Measurements from ENCODE around the gene ACACB.

Gene ACACB

GRCh38 chr12:109304485-109304884, 188.1 kb downstream of the ACACB start:
- Histone ChIP-seq H3K36me3 (no peaks in the 10 kb centered on the region), H3K4me3 (ENCODE audit: low read depth, low read length) (no peak overlapping the region), H3K27me3 (peaks cover 5% of the 10 kb centered on the region), H3K4me1 (peaks cover 3% of the 10 kb centered on the region; the same call in 1 of the 2 replicates), H3K9me3 (no peaks in the 10 kb centered on the region)
- TF ChIP-seq, protein P1, sequence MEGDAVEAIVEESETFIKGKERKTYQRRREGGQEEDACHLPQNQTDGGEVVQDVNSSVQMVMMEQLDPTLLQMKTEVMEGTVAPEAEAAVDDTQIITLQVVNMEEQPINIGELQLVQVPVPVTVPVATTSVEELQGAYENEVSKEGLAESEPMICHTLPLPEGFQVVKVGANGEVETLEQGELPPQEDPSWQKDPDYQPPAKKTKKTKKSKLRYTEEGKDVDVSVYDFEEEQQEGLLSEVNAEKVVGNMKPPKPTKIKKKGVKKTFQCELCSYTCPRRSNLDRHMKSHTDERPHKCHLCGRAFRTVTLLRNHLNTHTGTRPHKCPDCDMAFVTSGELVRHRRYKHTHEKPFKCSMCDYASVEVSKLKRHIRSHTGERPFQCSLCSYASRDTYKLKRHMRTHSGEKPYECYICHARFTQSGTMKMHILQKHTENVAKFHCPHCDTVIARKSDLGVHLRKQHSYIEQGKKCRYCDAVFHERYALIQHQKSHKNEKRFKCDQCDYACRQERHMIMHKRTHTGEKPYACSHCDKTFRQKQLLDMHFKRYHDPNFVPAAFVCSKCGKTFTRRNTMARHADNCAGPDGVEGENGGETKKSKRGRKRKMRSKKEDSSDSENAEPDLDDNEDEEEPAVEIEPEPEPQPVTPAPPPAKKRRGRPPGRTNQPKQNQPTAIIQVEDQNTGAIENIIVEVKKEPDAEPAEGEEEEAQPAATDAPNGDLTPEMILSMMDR (IDR thresholded peaks at IDR 0.05; ENCODE audit: low read depth, low read length) = no peak
- peak; percentile 90 for DNase-seq

- no peak for DNase-seq
- TF ChIP-seq, protein P1 (IDR thresholded peaks at IDR 0.05; ENCODE audit: low read depth, low read length) = no peak
- H3K4me1 ChIP-seq = peaks cover 3% of the 10 kb centered on the region; the same call in 1 of the 2 replicates
- peaks cover 16% of the 10 kb centered on the region for H3K27me3 ChIP-seq
- H3K4me3 ChIP-seq (ENCODE audit: low read depth, low read length) = no peak overlapping the region
- no peaks in the 10 kb centered on the region for H3K36me3 ChIP-seq
- no peaks in the 10 kb centered on the region for H3K9me3 ChIP-seq
Measured at GRCh38 chr12:109305547-109305946, 189.2 kb downstream of the ACACB start.

- Histone ChIP-seq H3K36me3 (no peaks in the 10 kb centered on the region), H3K4me3 (ENCODE audit: low read depth, low read length) (no peak overlapping the region), H3K9me3 (no peaks in the 10 kb centered on the region), H3K4me1 (peaks cover 3% of the 10 kb centered on the region; the same call in 1 of the 2 replicates), H3K27me3 (peaks cover 19% of the 10 kb centered on the region)
- peak; percentile 50 for DNase-seq
- TF ChIP-seq, protein P1 (IDR thresholded peaks at IDR 0.05; ENCODE audit: low read depth, low read length) = no peak
Measured at GRCh38 chr12:109307051-109307450, 190.7 kb downstream of the ACACB start.

DNA sequence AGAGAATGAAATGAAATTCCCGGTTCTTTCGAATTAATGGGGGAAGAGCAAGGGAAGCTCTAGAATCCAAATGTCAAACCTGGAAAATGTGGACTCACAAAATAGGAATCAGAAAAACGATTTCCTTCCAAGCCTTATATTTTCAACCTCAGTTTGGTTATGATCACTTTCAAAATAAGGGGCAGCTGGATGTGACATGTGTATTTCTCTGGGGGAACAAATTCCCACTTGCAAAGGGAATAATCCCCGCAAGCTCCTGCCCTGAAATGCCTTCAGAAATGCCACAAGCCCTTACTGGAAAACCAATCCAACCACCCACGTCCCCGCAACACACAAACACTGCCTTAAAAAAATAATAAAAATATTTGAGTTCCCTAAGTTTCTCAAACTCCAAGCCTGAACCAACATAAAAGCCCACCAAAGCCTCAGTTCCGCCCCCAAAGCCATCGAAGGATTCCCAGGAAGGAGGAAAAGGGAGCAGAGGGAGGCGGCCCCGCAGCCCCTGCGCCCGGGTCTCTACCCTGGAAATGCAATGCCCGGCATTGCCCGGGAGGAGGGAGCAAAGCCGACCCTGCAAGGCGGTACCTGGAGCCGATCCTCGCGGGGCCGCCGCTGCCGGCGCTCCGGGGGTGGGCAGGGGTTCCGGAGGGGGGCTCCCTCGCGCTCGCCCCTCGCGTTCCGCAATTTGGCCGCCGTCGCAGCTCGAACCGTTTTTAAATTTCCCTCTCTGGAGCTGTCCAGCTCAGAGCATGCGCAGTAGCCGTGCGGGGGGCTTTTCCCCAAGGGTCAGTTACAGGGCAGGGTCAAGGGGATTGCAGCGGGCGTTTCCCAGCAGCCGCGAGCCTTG, 192.4 kb downstream of the ACACB start, which contains the start of gene FOXN4:
Gene FOXN4, minus strand, starts transcription at position 751 of the 847 bp plus-strand sequence. CDS start 963 bp downstream, outside the sequence.
- peaks cover 3% of the 10 kb centered on the region; the same call in 1 of the 2 replicates for H3K4me1 ChIP-seq
- peak within 1 kb of the TSS; percentile 69 for H3K4me3 ChIP-seq (ENCODE audit: low read depth, low read length)

DNA sequence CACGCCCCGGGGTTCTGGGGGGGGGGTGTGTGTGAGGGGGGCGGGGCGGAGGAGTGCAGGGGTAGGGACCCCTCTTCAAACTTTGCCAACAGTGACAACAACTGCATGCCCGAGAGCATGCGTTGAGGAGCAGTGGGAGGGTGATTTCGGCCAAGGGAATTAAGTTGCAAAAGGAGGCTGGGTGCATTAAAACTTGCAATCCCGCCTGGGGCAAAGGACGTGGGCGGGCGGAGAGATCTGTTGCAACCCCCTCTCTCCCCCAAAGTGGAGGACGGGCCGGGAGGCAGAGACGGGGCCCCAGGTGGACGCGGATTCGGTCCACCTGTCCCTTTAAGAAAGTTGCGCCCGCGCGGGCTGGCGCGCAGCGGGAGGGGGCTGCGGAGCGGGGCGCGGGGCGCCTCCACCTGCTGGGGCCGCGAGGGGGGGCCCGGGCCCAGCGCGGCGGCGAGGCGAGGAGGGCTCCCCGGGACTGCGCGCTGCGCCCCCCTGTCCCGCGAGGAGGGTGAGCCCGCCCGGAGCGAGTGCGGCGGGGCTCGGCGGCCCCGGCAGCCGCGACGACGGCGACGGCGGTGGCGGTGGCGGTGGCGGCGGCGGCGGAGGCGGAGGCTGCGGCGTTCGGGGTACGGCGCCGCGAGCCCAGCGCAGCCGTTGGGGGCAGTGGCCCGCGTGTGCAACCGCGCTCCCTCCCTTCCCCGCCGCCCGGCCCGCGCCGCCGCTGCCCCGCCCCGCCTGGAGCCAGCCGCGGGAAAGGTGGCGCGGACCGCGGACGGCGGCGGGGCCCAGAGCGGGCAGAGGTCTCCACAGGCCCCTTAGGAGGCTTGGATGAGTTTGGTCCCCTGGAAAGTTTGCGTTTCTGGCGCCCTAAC, 193.2 kb downstream of the ACACB start:
- Histone ChIP-seq H3K27me3 (peaks cover 19% of the 10 kb centered on the region), H3K4me3 (ENCODE audit: low read depth, low read length) (peak overlapping the region; percentile 69), H3K9me3 (no peaks in the 10 kb centered on the region), H3K36me3 (no peaks in the 10 kb centered on the region), H3K4me1 (peaks cover 3% of the 10 kb centered on the region; the same call in 1 of the 2 replicates)
- TF ChIP-seq, protein P1 (IDR thresholded peaks at IDR 0.05; ENCODE audit: low read depth, low read length) = no peak
- peak; percentile 30 for DNase-seq

More for the DNA sequence above, 192.4 kb downstream of the ACACB start, which contains the start of gene FOXN4:
- peaks cover 19% of the 10 kb centered on the region for H3K27me3 ChIP-seq
- TF ChIP-seq, protein P1 (IDR thresholded peaks at IDR 0.05; ENCODE audit: low read depth, low read length) = peak; percentile 10; the same call in 1 of the 2 replicates
- peak; percentile 55 for DNase-seq
- no peaks in the 10 kb centered on the region for H3K36me3 ChIP-seq
- H3K9me3 ChIP-seq = no peaks in the 10 kb centered on the region

All from BE2C (cell line).